HCT116 (cell line): Measurements from ENCODE around the gene ABLIM1. TPM values are rescaled to one million over a fixed set of nuclear protein-coding genes. Genes with fewer than 3 reads are reported as not detected.

Source experiments
- ATAC-seq: fragments of 200-7000 bp; cut with Tn5 transposase; 2 replicates; pipeline ENCODE4 v1.9.1; 2020; ENCODE audit warnings: mild to moderate bottlenecking, moderate library complexity
- BruUV-seq: library from RNA; stranded (reverse); fragments of 400-500 nt; replicated peaks from 2 replicates; lab custom pipeline; 2021; lab: Mats Ljungman, UMichigan
- CTCF ChIA-PET: fragments of 300-600 bp; sonication (Branson Sonifier 250); formaldehyde crosslinking; loops from one replicate; lab custom pipeline; 2021; ENCODE audit warnings: antibody characterized with exemption; lab: Charles Lee
- POLR2A ChIA-PET: fragments of 300-600, 350-600 bp; sonication (Branson Sonifier 250); formaldehyde crosslinking; loops from one replicate; lab custom pipeline; 2021; ENCODE audit warnings: antibody characterized with exemption; lab: Charles Lee
- RAD21 ChIA-PET, 2 experiments: fragments of 300-600 bp; sonication (Branson Sonifier 250); formaldehyde crosslinking; loops; one replicate each; lab custom pipeline; 2023; ENCODE audit warnings: low total read pairs in 2 of 2; ENCODE audit not compliant: uncharacterized antibody in 2 of 2, unreplicated experiment in 2 of 2, low non-redundant PET in 1 of 2; lab: Charles Lee
- DNase-seq: peaks from one replicate; pipeline ENCODE4 v3.0.0-alpha.2; 2010; ENCODE audit warnings: low read depth, low spot score
- H2AFZ ChIP-seq: fragments of 200-600 bp; shearing (Covaris generic), sonication (generic); 2 replicates; pipeline ENCODE4 v1.6.1; 2017; ENCODE audit warnings: low read depth, mixed run types, mixed read lengths, antibody characterized with exemption, low read length; ENCODE audit not compliant: poor library complexity, severe bottlenecking
- H3K27ac ChIP-seq: 2 replicates; pipeline ENCODE4 v1.5.1; 2012; ENCODE audit warnings: low read depth, low read length
- H3K27me3 ChIP-seq: fragments of 200-600 bp; sonication (generic); 2 replicates; pipeline ENCODE4 v1.6.1; 2016; ENCODE audit warnings: mixed run types, low read length, mixed read lengths; ENCODE audit not compliant: insufficient read depth
- H3K36me3 ChIP-seq, 2 experiments: fragments of 200-500 bp in 1 of 2; fragments of 200-600 bp in 1 of 2; sonication (Bioruptor generic) in 1 of 2; sonication (generic) in 1 of 2; 2 replicates each; pipeline versions ENCODE4 v1.5.1 to v1.6.1; 2014 to 2016; ENCODE audit warnings: low read length in 2 of 2, inconsistent platforms in 1 of 2, mixed read lengths in 1 of 2, mixed run types in 1 of 2; ENCODE audit not compliant: insufficient read depth in 2 of 2, control insufficient read depth in 1 of 2
- H3K4me1 ChIP-seq, 2 experiments: fragments of 200-600 bp in 1 of 2; sonication (generic) in 1 of 2; 2 replicates each; pipeline versions ENCODE4 v1.5.1 to v1.6.1; 2012 to 2017; ENCODE audit warnings: low read length in 2 of 2, inconsistent platforms in 1 of 2, mild to moderate bottlenecking in 1 of 2, mixed read lengths in 1 of 2, mixed run types in 1 of 2, moderate library complexity in 1 of 2; ENCODE audit not compliant: insufficient read depth in 2 of 2, control insufficient read depth in 1 of 2
- H3K4me2 ChIP-seq: fragments of 200-600 bp; sonication (generic); 2 replicates; pipeline ENCODE4 v1.6.1; 2017; ENCODE audit warnings: mixed run types, low read length, mixed read lengths
- H3K4me3 ChIP-seq, 2 experiments: fragments of 200-600 bp in 1 of 2; sonication (generic) in 1 of 2; replicated peaks in 1 of 2; 2 replicates each; pipeline ENCODE4 v1.5.1; 2011 to 2016; ENCODE audit warnings: low read length in 2 of 2, control low read depth in 1 of 2, low read depth in 1 of 2, mild to moderate bottlenecking in 1 of 2, mixed read lengths in 1 of 2, mixed run types in 1 of 2
- H3K79me2 ChIP-seq: fragments of 200-600 bp; sonication (generic); 2 replicates; pipeline ENCODE4 v1.6.1; 2017; ENCODE audit warnings: mild to moderate bottlenecking, mixed run types, low read length, moderate library complexity, mixed read lengths; ENCODE audit not compliant: insufficient read depth
- H3K9ac ChIP-seq: fragments of 200-600 bp; sonication (generic); 2 replicates; pipeline ENCODE4 v1.6.1; 2016; ENCODE audit warnings: low read length, mixed read lengths
- H3K9me2 ChIP-seq: fragments of 200-600 bp; sonication (generic), shearing (Covaris generic); 2 replicates; pipeline ENCODE4 v1.6.1; 2017; ENCODE audit warnings: mixed run types, mild to moderate bottlenecking, moderate library complexity; ENCODE audit not compliant: insufficient read depth
- H3K9me3 ChIP-seq, 2 experiments: fragments of 200-500 bp in 1 of 2; fragments of 200-600 bp in 1 of 2; sonication (Bioruptor generic) in 1 of 2; sonication (generic) in 1 of 2; 2 replicates each; pipeline ENCODE4 v1.6.1; 2014 to 2017; ENCODE audit warnings: low read length in 2 of 2, mixed read lengths in 2 of 2, inconsistent platforms in 1 of 2, low read depth in 1 of 2, mild to moderate bottlenecking in 1 of 2, mixed run types in 1 of 2, moderate library complexity in 1 of 2; ENCODE audit not compliant: control insufficient read depth in 1 of 2, insufficient read depth in 1 of 2
- H4K20me1 ChIP-seq: fragments of 200-600 bp; sonication (generic), shearing (Covaris generic); 2 replicates; pipeline ENCODE4 v1.6.1; 2017; ENCODE audit warnings: mixed run types, mild to moderate bottlenecking, moderate library complexity; ENCODE audit not compliant: insufficient read depth
- ATF3 ChIP-seq: IDR thresholded peaks from 2 replicates; pipeline ENCODE4 v1.6.1; 2012
- CBX3 ChIP-seq: IDR thresholded peaks from 2 replicates; pipeline ENCODE4 v1.6.1; 2012; ENCODE audit warnings: low read depth
- CEBPB ChIP-seq: IDR thresholded peaks from 2 replicates; pipeline ENCODE4 v1.6.1; 2012; ENCODE audit warnings: low read depth
- CTCF ChIP-seq, 3 experiments: fragments of 200-600 bp in 1 of 3; sonication (generic) in 1 of 3; IDR thresholded peaks in 2 of 3; conservative IDR thresholded peaks in 1 of 3; 2 replicates each; pipeline ENCODE4 v1.5.1; 2012 to 2017; ENCODE audit warnings: low read depth in 2 of 3, low read length in 2 of 3, antibody characterized with exemption in 1 of 3, borderline replicate concordance in 1 of 3, control low read depth in 1 of 3, mild to moderate bottlenecking in 1 of 3, mixed read lengths in 1 of 3, mixed run types in 1 of 3, moderate library complexity in 1 of 3; ENCODE audit not compliant: insufficient read depth in 1 of 3
- FOSL1 ChIP-seq: IDR thresholded peaks from 2 replicates; pipeline ENCODE4 v1.6.1; 2012; ENCODE audit warnings: low read depth
- JUND ChIP-seq: IDR thresholded peaks from 2 replicates; pipeline ENCODE4 v1.6.1; 2012
- MAX ChIP-seq: IDR thresholded peaks from 2 replicates; pipeline ENCODE4 v1.6.1; 2012
- POLR2A ChIP-seq: IDR thresholded peaks from 2 replicates; pipeline ENCODE4 v1.7.0; 2011; ENCODE audit warnings: borderline replicate concordance; ENCODE audit not compliant: insufficient read depth, insufficient read length; ENCODE audit errors: extremely low read depth
- POLR2AphosphoS5 ChIP-seq: IDR thresholded peaks from 2 replicates; pipeline ENCODE4 v1.6.1; 2011; ENCODE audit warnings: mild to moderate bottlenecking, low read depth, low read length, moderate library complexity
- REST ChIP-seq: IDR thresholded peaks from 2 replicates; pipeline ENCODE4 v1.6.1; 2012; ENCODE audit warnings: low read depth
- SIN3A ChIP-seq: IDR thresholded peaks from 2 replicates; pipeline ENCODE4 v1.6.1; 2012; ENCODE audit warnings: low read depth
- SP1 ChIP-seq: IDR thresholded peaks from 2 replicates; pipeline ENCODE4 v1.6.1; 2012; ENCODE audit warnings: low read depth
- YY1 ChIP-seq: IDR thresholded peaks from 2 replicates; pipeline ENCODE4 v1.6.1; 2011; ENCODE audit warnings: low read length, low read depth, moderate library complexity, mild to moderate bottlenecking; ENCODE audit not compliant: insufficient replicate concordance; ENCODE audit errors: extremely low read depth
- ZFX ChIP-seq: fragments of 450-650 bp; IDR thresholded peaks from 2 replicates; pipeline ENCODE4 v1.6.1; 2017
- ZNF274 ChIP-seq: fragments of 200-500 bp; sonication (Bioruptor generic); IDR thresholded peaks from 2 replicates; pipeline ENCODE4 v1.6.1; 2014; ENCODE audit warnings: mild to moderate bottlenecking, low read depth, low read length, inconsistent platforms
- intact Hi-C: fragments of 100-400 bp; cut with micrococcal nuclease; formaldehyde crosslinking; loops from 2 replicates; pipeline ENCODE4 v1.10.0; 2022
- total RNA-seq: library from RNA; stranded (reverse); gene quantifications from one replicate; pipeline ENCODE4 v1.2.1, GENCODE V29; 2021; ENCODE audit not compliant: unreplicated experiment
- TF ChIP-seq, protein P1 (sequence below): IDR thresholded peaks from 2 replicates; pipeline ENCODE4 v1.6.1; 2011; ENCODE audit warnings: mild to moderate bottlenecking, low read length, moderate library complexity; ENCODE audit not compliant: insufficient replicate concordance; ENCODE audit errors: extremely low read depth

ABLIM1 gene
- total RNA-seq, 1 experiment from 2014 or later: 96.2 TPM

DNA sequence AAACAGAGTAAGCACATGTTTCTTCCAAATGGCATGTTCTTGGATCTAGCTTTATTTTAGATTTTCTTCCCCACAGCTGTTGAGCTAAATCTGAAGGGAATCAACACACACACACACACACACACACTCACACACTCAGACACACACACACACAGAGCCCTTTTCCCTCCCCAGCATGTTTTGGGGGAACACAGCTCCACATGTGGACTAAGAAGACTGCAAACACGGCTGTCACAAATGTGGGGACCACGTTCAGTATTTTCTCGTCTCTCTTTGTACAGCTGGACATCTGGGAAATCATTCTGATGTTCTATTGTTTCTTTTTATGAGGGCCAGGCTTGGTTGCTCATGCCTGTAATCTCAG is 116.3 kb downstream of the ABLIM1 start (continued):
- TF ChIP-seq CBX3 (no peak), POLR2A (no peak), CEBPB (no peak), SIN3A (no peak)

DNA sequence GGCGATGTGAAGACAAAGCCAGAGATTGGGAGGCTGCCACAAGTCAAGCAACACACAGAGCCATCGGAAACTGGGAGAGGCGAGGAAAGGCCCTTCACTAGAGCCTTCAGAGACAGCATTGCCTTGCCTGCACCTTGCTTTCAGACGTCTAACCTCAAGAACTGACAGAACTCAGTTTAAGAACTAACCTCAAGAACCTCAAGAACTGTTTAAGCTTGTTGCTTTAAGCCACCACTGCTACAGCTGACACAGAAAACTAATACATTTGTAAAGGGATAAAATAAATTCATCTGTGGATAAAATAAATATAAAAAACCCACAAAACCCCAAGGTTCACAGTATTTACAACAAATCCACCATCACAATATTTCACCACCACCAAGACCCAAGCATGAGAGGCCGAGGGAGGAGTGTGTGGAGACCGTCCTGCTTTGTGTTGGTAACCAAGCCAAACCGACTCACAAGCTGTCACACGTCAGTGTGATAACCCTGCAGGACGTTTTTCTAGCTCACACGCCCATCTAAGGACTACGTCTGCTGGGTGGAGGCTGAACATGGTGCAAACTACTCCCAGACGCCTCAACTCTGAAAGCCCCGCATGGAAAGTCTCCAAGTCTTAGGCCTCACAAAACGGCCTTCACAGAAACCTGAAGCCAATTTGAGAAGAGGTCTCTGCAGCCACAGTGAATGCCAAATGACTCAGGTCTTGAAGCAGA is 116.8 kb downstream of the ABLIM1 start:
- intact Hi-C loops: no loop called here
- peaks cover 10 to 16% of the 10 kb centered on the region in 2 experiments; a peak in 2 of 4 replicates for H3K4me1 ChIP-seq
- ChIA-PET RAD21 (interaction anchor here in 1 of 2 experiments (0.7 kb wide), 1 partner anchor 52 kb away, joined by 3 read pairs; no protein-coding TSS in a partner anchor), CTCF (interaction anchor here (0.7 to 2.0 kb wide), 2 partner anchors 70 to 237 kb away, joined by 4 to 12 read pairs; no protein-coding TSS in a partner anchor), POLR2A (interaction anchor here (1.9 kb wide), 1 partner anchor 15 kb away, joined by 6 read pairs; no protein-coding TSS in a partner anchor)
- no peaks in the 10 kb centered on the region for H4K20me1 ChIP-seq
- no peaks in the 10 kb centered on the region for H3K27me3 ChIP-seq
- no peak overlapping the region for H2AFZ ChIP-seq
- no peaks in the 10 kb centered on the region for H3K9me2 ChIP-seq
- DNase-seq (no peak), ATAC-seq (no peak)
- H3K36me3 ChIP-seq: no peaks in the 10 kb centered on the region
- no peaks in the 10 kb centered on the region for H3K79me2 ChIP-seq
- no peaks in the 10 kb centered on the region for H3K9me3 ChIP-seq
- H3K4me3 ChIP-seq: no peak overlapping the region
- H3K27ac ChIP-seq: no peak overlapping the region
- BruUV-seq: no TSS peak
- no peak overlapping the region for H3K9ac ChIP-seq
- H3K4me2 ChIP-seq: no peak overlapping the region
- TF ChIP-seq JUND (no peak), ZNF274 (no peak), ZFX (no peak), CTCF (IDR thresholded peaks at IDR 0.05 in 2 of 3, conservative IDR thresholded peaks at IDR 0.05 in 1 of 3; ENCODE audit: borderline replicate concordance in 1 of 3, insufficient read depth in 1 of 3, low read depth in 2 of 3, low read length in 2 of 3) (no peak), CBX3 (no peak), FOSL1 (no peak), CEBPB (no peak), POLR2AphosphoS5 (no peak), SIN3A (no peak), REST (no peak), SP1 (no peak), POLR2A (no peak), ATF3 (no peak), YY1 (no peak), MAX (no peak)
- TF ChIP-seq, protein P1, sequence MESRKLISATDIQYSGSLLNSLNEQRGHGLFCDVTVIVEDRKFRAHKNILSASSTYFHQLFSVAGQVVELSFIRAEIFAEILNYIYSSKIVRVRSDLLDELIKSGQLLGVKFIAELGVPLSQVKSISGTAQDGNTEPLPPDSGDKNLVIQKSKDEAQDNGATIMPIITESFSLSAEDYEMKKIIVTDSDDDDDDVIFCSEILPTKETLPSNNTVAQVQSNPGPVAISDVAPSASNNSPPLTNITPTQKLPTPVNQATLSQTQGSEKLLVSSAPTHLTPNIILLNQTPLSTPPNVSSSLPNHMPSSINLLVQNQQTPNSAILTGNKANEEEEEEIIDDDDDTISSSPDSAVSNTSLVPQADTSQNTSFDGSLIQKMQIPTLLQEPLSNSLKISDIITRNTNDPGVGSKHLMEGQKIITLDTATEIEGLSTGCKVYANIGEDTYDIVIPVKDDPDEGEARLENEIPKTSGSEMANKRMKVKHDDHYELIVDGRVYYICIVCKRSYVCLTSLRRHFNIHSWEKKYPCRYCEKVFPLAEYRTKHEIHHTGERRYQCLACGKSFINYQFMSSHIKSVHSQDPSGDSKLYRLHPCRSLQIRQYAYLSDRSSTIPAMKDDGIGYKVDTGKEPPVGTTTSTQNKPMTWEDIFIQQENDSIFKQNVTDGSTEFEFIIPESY: no peak
